NT2/D1 (cell line): Measurements from ENCODE around the gene CPOX.

ENCODE experiments used
- YY1 ChIP-seq: IDR thresholded peaks from 2 replicates; pipeline ENCODE4 v1.6.1; 2011; ENCODE audit not compliant: insufficient read length, insufficient read depth
- ZNF274 ChIP-seq: IDR thresholded peaks from 2 replicates; pipeline ENCODE4 v1.6.1; 2011; ENCODE audit warnings: mild to moderate bottlenecking, low read depth, low read length

- TF ChIP-seq YY1: no peak
- no peak for TF ChIP-seq ZNF274
Measured at GRCh38 chr3:98536456-98537017, 56.9 kb downstream of the CPOX start.
